ENCODE results near the gene OR52R1. TPM values are rescaled to one million over a fixed set of nuclear protein-coding genes. Genes with fewer than 3 reads are reported as not detected.

The OR52R1 gene
- total RNA-seq, 1 experiment from 2014 or later = not detected

Small RNAs within 50 kb of the gene (small RNA-seq; reads per million reads assigned to genes)
- gene RF00091 = 0 reads per million in 2 experiments

Other genes starting within 250 kb of the OR52R1 start
- not detected in 2 replicates for gene OR52I2, start 222.6 kb downstream of the OR52R1 start, total RNA-seq (2014; rRNA removed; shearing (Covaris generic))
- not detected in 2 replicates for gene OR52I1, start 210.3 kb downstream of the OR52R1 start, total RNA-seq (2014; rRNA removed; shearing (Covaris generic))
- gene TRIM68, start 196.1 kb downstream of the OR52R1 start, total RNA-seq (2014; rRNA removed; shearing (Covaris generic)) = 4.3 and 6.1 TPM in 2 replicates
- gene OR51D1, start 166.9 kb downstream of the OR52R1 start, total RNA-seq (2014; rRNA removed; shearing (Covaris generic)) = not detected in 2 replicates
- gene OR51E1, start 160.4 kb downstream of the OR52R1 start, total RNA-seq (2014; rRNA removed; shearing (Covaris generic)) = not detected in 2 replicates
- gene OR51E2, start 106.5 kb downstream of the OR52R1 start, total RNA-seq (2014; rRNA removed; shearing (Covaris generic)) = not detected in 2 replicates
- not detected in 2 replicates for gene MMP26, start 99.6 kb downstream of the OR52R1 start, total RNA-seq (2014; rRNA removed; shearing (Covaris generic))
- gene OR51F1, start 34.4 kb downstream of the OR52R1 start, total RNA-seq (2014; rRNA removed; shearing (Covaris generic)) = not detected in 2 replicates
- gene OR51F2, start 16.9 kb upstream of the OR52R1 start, total RNA-seq (2014; rRNA removed; shearing (Covaris generic)) = not detected in 2 replicates
- not detected in 2 replicates for gene OR51S1, start 44.8 kb upstream of the OR52R1 start, total RNA-seq (2014; rRNA removed; shearing (Covaris generic))
- gene OR51T1, start 77.5 kb upstream of the OR52R1 start, total RNA-seq (2014; rRNA removed; shearing (Covaris generic)) = not detected in 2 replicates
- not detected in 2 replicates for gene OR51A7, start 99.4 kb upstream of the OR52R1 start, total RNA-seq (2014; rRNA removed; shearing (Covaris generic))
- not detected in 2 replicates for gene OR51G2, start 115.0 kb upstream of the OR52R1 start, total RNA-seq (2014; rRNA removed; shearing (Covaris generic))
- gene OR51G1, start 120.0 kb upstream of the OR52R1 start, total RNA-seq (2014; rRNA removed; shearing (Covaris generic)) = not detected in 2 replicates
- gene OR51A4, start 143.2 kb upstream of the OR52R1 start, total RNA-seq (2014; rRNA removed; shearing (Covaris generic)) = not detected in 2 replicates
- gene OR51A2, start 151.3 kb upstream of the OR52R1 start, total RNA-seq (2014; rRNA removed; shearing (Covaris generic)) = not detected in 2 replicates
- gene OR51L1, start 190.5 kb upstream of the OR52R1 start, total RNA-seq (2014; rRNA removed; shearing (Covaris generic)) = not detected in 2 replicates
- gene OR52J3, start 242.1 kb upstream of the OR52R1 start, total RNA-seq (2014; rRNA removed; shearing (Covaris generic)) = not detected in 2 replicates